K562 (cell line): ENCODE measurements around the gene RERE. TPM values are rescaled to one million over a fixed set of nuclear protein-coding genes. Genes with fewer than 3 reads are reported as not detected.

Experiments
- ATAC-seq: fragments of 200-7000 bp; cut with Tn5 transposase; 3 replicates; pipeline ENCODE4 v1.9.1; 2020; ENCODE audit warnings: moderate library complexity
- BruUV-seq: library from RNA; stranded (reverse); fragments of 400-500 nt; replicated peaks from 2 replicates; lab custom pipeline; 2021; lab: Mats Ljungman, UMichigan
- CTCF ChIA-PET: fragments of 300-600 bp; formaldehyde crosslinking; extraction: SDS; loops from one replicate; lab custom pipeline; 2021; ENCODE audit warnings: low intra/inter-chr PET ratio; lab: Yijun Ruan, JAX
- POLR2A ChIA-PET: fragments of 300-600, 350-650 bp; sonication (Branson Sonifier 250); formaldehyde crosslinking; extraction: SDS; loops from one replicate; lab custom pipeline; 2021; ENCODE audit warnings: antibody characterized with exemption, inconsistent platforms; lab: Yijun Ruan, JAX
- DNase-seq, 4 experiments: peaks; one replicate each; pipeline versions ENCODE4 v3.0.0 to v3.0.0-alpha.2; 2011 to 2018; ENCODE audit warnings: low spot score in 3 of 4, mixed read lengths in 3 of 4; ENCODE audit errors: extremely low read depth in 1 of 4
- FAIRE-seq: peaks from 2 replicates; lab custom pipeline; 2011; peaks lifted over from hg19 to GRCh38; lab: Jason Lieb, UNC
- H2AFZ ChIP-seq: 2 replicates; pipeline ENCODE4 v1.6.0; 2011; ENCODE audit warnings: low read depth, low read length, control low read depth, inconsistent platforms
- H3K27ac ChIP-seq: fragments of 200-600 bp; 3 replicates; pipeline ENCODE4 v1.8.0; 2011; ENCODE audit warnings: low read depth, mild to moderate bottlenecking, control low read depth, inconsistent platforms, low read length, moderate library complexity, mixed read lengths; ENCODE audit errors: extremely low read depth
- H3K27me3 ChIP-seq, 2 experiments: fragments of 300-600 bp in 1 of 2; 2 replicates in 1 of 2; 3 replicates in 1 of 2; pipeline versions ENCODE4 v1.6.0 to v1.8.0; 2011; ENCODE audit warnings: inconsistent platforms in 2 of 2, low read length in 2 of 2, mild to moderate bottlenecking in 1 of 2, mixed read lengths in 1 of 2, moderate library complexity in 1 of 2; ENCODE audit not compliant: control insufficient read depth in 2 of 2, insufficient read depth in 2 of 2
- H3K36me3 ChIP-seq: fragments of 300-600 bp; 3 replicates; pipeline ENCODE4 v1.8.0; 2011; ENCODE audit warnings: mild to moderate bottlenecking, low read length, inconsistent platforms; ENCODE audit not compliant: control insufficient read depth, insufficient read depth
- H3K4me1 ChIP-seq, 2 experiments: fragments of 200-600 bp in 1 of 2; replicated peaks in 1 of 2; 2 replicates in 1 of 2; 3 replicates in 1 of 2; pipeline versions ENCODE4 v1.5.1 to v1.8.0; 2011; ENCODE audit warnings: inconsistent platforms in 2 of 2, low read length in 2 of 2, mild to moderate bottlenecking in 1 of 2, mixed read lengths in 1 of 2, moderate library complexity in 1 of 2; ENCODE audit not compliant: control insufficient read depth in 2 of 2, insufficient read depth in 2 of 2
- H3K4me2 ChIP-seq: 2 replicates; pipeline ENCODE4 v1.6.1; 2011; ENCODE audit warnings: low read length, control low read depth, inconsistent platforms, mixed read lengths; ENCODE audit not compliant: insufficient read depth
- H3K4me3 ChIP-seq: fragments of 200-600 bp; sonication (generic), shearing (Covaris generic); 2 replicates; pipeline ENCODE4 v1.5.1; 2016; ENCODE audit warnings: control low read depth, inconsistent platforms
- H3K79me2 ChIP-seq: fragments of 200-600 bp; 3 replicates; pipeline ENCODE4 v1.8.0; 2011; ENCODE audit warnings: low read length, inconsistent platforms; ENCODE audit not compliant: control insufficient read depth, insufficient read depth
- H3K9ac ChIP-seq, 2 experiments: 2 replicates each; pipeline versions ENCODE4 v1.6.0 to v1.6.1; 2011; ENCODE audit warnings: low read depth in 2 of 2, low read length in 2 of 2, control low read depth in 1 of 2, inconsistent platforms in 1 of 2, mild to moderate bottlenecking in 1 of 2, mixed read lengths in 1 of 2; ENCODE audit not compliant: insufficient read depth in 1 of 2
- H3K9me1 ChIP-seq: one replicate; pipeline ENCODE4 v1.6.0; 2011; ENCODE audit warnings: inconsistent platforms, mild to moderate bottlenecking, low read length, moderate library complexity; ENCODE audit not compliant: control insufficient read depth, insufficient read depth
- H3K9me3 ChIP-seq: replicated peaks from 2 replicates; pipeline ENCODE4 v1.5.1; 2011; ENCODE audit warnings: low read depth, low read length, inconsistent platforms; ENCODE audit not compliant: control insufficient read depth, insufficient read depth
- H4K20me1 ChIP-seq: replicated peaks from 2 replicates; pipeline ENCODE4 v1.6.1; 2011; ENCODE audit warnings: low read length, inconsistent platforms, mixed read lengths; ENCODE audit not compliant: control insufficient read depth, insufficient read depth
- GTF2A2 ChIP-seq: IDR thresholded peaks from 2 replicates; pipeline ENCODE4 v1.6.1; 2016; ENCODE audit warnings: mild to moderate bottlenecking, missing genetic modification characterization, missing compliant biosample characterization
- HCFC1 ChIP-seq: IDR thresholded peaks from 2 replicates; pipeline ENCODE4 v1.6.1; 2012; ENCODE audit warnings: low read depth, low read length, improper control_type of control experiment
- ZNF3 ChIP-seq: fragments of 250-450 bp; sonication (Bioruptor Pico); IDR thresholded peaks from 2 replicates; pipeline ENCODE4 v1.5.0; 2021; ENCODE audit warnings: mild to moderate bottlenecking, moderate library complexity
- WGBS: fragments of 100-300 bp; shearing (Covaris generic); methylation state at CpG from one replicate; pipeline ENCODE4 v1.1.6; 2016; ENCODE audit warnings: low coverage, mixed read lengths; ENCODE audit not compliant: insufficient coverage; ENCODE audit errors: missing lambda C conversion rate; 5-methylcytosine and 5-hydroxymethylcytosine counted together
- in situ Hi-C: fragments of 300-500 bp; cut with MboI; formaldehyde crosslinking; loops from 4 replicates; pipeline ENCODE4 v1.15.0; 2018; ENCODE audit warnings: inconsistent platforms, mixed read lengths
- intact Hi-C: fragments of 100-400 bp; cut with micrococcal nuclease; formaldehyde crosslinking; loops from 2 replicates; pipeline ENCODE4 v1.14.2; 2022
- polyA plus RNA-seq, 8 experiments: library from polyadenylated mRNA; depleted of rRNA in 4 of 8; stranded (reverse) in 5 of 8; unstranded in 3 of 8; fragments of >200 nt; fragmentation: Nextera tagmentation in 2 of 8; fragmentation: Illumina TruSeq in 1 of 8; extraction: Ambion mirVana in 2 of 8; extraction: Trizol in 1 of 8; gene quantifications; 2 replicates each; pipeline versions ENCODE4 v1.2.1 to v1.2.3, GENCODE V29; 2011 to 2014; ENCODE audit warnings: inconsistent platforms in 1 of 8, missing spikeins in 1 of 8
- total RNA-seq, 7 experiments: library from RNA; depleted of rRNA in 6 of 7; stranded (reverse); fragments of >200 nt in 6 of 7; fragmentation: Illumina TruSeq in 2 of 7; extraction: Trizol in 2 of 7; gene quantifications; 2 replicates each; pipeline versions ENCODE4 v1.2.1 to v1.2.3, GENCODE V29; 2011 to 2021; ENCODE audit warnings: low replicate concordance in 1 of 7
- TF ChIP-seq, protein P1 (sequence below): sonication (generic); formaldehyde crosslinking; IDR thresholded peaks from 2 replicates; pipeline ENCODE4 v1.8.1; 2023; ENCODE audit warnings: missing genetic modification reagents, mild to moderate bottlenecking, borderline replicate concordance
- TF ChIP-seq, protein P2 (sequence below), 3 experiments: IDR thresholded peaks in 2 of 3; conservative IDR thresholded peaks in 1 of 3; 2 replicates each; pipeline ENCODE4 v1.5.1; 2011 to 2012; ENCODE audit warnings: low read length in 3 of 3, mild to moderate bottlenecking in 3 of 3, control low read depth in 2 of 3, improper control_type of control experiment in 1 of 3, inconsistent platforms in 1 of 3, low read depth in 1 of 3, mixed read lengths in 1 of 3, moderate library complexity in 1 of 3; ENCODE audit not compliant: insufficient read depth in 2 of 3

RERE gene
- total and polyA plus RNA-seq, 9 of the 15 experiments (the other 6 are each of a cell fraction or from before 2014, with no cell fraction given) = 3.0 to 51.5 (median 13.4) TPM

DNA sequence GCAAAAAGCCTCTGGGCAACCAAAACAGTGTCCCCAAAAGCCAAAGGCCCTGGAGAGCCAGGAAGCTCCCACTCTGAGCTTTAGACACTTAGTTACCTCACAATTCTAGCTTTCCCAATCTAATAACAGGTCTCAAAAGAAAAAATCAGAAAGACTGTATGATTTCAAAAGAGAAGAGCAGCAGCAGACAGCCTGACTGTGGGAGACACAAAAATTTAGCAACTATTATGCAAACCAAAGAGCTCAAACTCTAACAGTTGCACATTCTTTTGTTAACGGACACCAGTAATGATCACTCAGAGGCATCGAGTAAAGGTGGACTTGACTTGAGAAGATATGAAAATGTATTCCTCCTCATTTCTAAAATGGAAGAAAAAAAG, 339.5 kb downstream of the RERE start (continued):
- TF ChIP-seq, protein P1, sequence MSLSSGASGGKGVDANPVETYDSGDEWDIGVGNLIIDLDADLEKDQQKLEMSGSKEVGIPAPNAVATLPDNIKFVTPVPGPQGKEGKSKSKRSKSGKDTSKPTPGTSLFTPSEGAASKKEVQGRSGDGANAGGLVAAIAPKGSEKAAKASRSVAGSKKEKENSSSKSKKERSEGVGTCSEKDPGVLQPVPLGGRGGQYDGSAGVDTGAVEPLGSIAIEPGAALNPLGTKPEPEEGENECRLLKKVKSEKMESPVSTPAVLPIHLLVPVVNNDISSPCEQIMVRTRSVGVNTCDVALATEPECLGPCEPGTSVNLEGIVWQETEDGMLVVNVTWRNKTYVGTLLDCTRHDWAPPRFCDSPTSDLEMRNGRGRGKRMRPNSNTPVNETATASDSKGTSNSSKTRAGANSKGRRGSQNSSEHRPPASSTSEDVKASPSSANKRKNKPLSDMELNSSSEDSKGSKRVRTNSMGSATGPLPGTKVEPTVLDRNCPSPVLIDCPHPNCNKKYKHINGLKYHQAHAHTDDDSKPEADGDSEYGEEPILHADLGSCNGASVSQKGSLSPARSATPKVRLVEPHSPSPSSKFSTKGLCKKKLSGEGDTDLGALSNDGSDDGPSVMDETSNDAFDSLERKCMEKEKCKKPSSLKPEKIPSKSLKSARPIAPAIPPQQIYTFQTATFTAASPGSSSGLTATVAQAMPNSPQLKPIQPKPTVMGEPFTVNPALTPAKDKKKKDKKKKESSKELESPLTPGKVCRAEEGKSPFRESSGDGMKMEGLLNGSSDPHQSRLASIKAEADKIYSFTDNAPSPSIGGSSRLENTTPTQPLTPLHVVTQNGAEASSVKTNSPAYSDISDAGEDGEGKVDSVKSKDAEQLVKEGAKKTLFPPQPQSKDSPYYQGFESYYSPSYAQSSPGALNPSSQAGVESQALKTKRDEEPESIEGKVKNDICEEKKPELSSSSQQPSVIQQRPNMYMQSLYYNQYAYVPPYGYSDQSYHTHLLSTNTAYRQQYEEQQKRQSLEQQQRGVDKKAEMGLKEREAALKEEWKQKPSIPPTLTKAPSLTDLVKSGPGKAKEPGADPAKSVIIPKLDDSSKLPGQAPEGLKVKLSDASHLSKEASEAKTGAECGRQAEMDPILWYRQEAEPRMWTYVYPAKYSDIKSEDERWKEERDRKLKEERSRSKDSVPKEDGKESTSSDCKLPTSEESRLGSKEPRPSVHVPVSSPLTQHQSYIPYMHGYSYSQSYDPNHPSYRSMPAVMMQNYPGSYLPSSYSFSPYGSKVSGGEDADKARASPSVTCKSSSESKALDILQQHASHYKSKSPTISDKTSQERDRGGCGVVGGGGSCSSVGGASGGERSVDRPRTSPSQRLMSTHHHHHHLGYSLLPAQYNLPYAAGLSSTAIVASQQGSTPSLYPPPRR (CRISPR knock-in tag) = no peak

DNA sequence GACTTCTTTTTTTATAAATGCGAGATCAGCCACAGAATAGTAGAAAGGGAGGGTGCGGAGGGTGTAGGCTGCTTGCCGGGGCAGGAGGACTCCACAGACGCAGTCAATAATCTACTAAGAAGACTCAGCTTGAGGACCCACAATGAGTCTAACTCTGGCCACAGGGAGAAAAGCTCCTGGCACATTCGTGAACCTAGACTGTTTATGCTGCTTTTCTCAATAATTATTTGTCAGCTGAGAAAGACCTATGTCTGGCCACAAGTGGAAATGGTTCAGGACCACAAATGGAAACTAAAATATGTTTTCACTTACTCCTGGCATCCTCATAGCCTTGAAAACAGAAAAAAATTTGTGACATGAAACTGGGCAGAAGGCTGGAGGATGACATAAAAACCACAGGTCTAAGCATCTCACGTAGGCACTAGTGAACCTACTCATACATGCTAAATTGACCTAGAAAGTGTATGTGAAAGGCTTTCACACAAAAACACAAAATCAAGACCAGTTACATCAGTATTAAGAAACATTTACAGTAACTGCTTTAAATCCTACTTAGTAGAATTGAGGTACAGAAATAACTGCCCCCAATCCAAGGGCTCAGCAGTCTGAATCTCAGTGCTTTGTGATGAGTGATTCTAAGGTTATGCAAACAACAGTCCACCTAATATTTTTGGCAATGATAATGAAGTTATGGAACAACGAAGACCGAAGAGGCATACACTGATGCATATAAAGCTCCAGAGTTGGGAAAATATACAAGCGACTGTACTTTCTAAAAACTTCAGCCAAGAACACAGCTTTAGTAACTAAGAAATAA, 340.1 kb downstream of the RERE start:
- no peaks in the 10 kb centered on the region for H4K20me1 ChIP-seq
- H3K27me3 ChIP-seq = no peaks in the 10 kb centered on the region
- H3K79me2 ChIP-seq = no peaks in the 10 kb centered on the region
- FAIRE-seq (no peak), ATAC-seq (no peak), DNase-seq (no peak)
- TF ChIP-seq, protein P2, sequence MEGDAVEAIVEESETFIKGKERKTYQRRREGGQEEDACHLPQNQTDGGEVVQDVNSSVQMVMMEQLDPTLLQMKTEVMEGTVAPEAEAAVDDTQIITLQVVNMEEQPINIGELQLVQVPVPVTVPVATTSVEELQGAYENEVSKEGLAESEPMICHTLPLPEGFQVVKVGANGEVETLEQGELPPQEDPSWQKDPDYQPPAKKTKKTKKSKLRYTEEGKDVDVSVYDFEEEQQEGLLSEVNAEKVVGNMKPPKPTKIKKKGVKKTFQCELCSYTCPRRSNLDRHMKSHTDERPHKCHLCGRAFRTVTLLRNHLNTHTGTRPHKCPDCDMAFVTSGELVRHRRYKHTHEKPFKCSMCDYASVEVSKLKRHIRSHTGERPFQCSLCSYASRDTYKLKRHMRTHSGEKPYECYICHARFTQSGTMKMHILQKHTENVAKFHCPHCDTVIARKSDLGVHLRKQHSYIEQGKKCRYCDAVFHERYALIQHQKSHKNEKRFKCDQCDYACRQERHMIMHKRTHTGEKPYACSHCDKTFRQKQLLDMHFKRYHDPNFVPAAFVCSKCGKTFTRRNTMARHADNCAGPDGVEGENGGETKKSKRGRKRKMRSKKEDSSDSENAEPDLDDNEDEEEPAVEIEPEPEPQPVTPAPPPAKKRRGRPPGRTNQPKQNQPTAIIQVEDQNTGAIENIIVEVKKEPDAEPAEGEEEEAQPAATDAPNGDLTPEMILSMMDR (IDR thresholded peaks at IDR 0.05 in 2 of 3, conservative IDR thresholded peaks at IDR 0.05 in 1 of 3; ENCODE audit: insufficient read depth in 2 of 3, low read depth in 1 of 3, low read length in 3 of 3) = no peak
- TF ChIP-seq GTF2A2 (tag) (no peak), ZNF3 (CRISPR knock-in tag) (no peak), HCFC1 (no peak)
- H3K9ac ChIP-seq = no peak overlapping the region
- no peaks in the 10 kb centered on the region for H3K9me3 ChIP-seq
- no peaks in the 10 kb centered on the region for H3K4me1 ChIP-seq
- no peaks in the 10 kb centered on the region for H3K36me3 ChIP-seq
- ChIA-PET CTCF (no interaction called here), POLR2A (interaction anchor here (0.6 to 1.4 kb wide), 6 partner anchors 7 to 43 kb away, joined by 3 to 4 read pairs (median 3); no protein-coding TSS in a partner anchor)
- H3K9me1 ChIP-seq = no peaks in the 10 kb centered on the region
- no TSS peak for BruUV-seq
- no peak overlapping the region for H3K4me3 ChIP-seq
- WGBS = 80% methylated on average over 9 of the region's 9 CpGs
- in situ Hi-C loops = no loop called here
- intact Hi-C loops = no loop called here
- no peak overlapping the region for H3K4me2 ChIP-seq
- H2AFZ ChIP-seq = no peak overlapping the region
- no peak overlapping the region for H3K27ac ChIP-seq
